GM10266 (cell line): Measurements from ENCODE around the gene BRD3OS.

Experiments used
- DNase-seq: peaks from one replicate; pipeline ENCODE4 v3.0.0; 2012; ENCODE audit errors: extremely low spot score
- TF ChIP-seq, protein P1 (sequence below): IDR thresholded peaks from 2 replicates; pipeline ENCODE4 v1.5.1; 2012; ENCODE audit warnings: mild to moderate bottlenecking, low read depth; ENCODE audit not compliant: control insufficient read depth, insufficient read depth; ENCODE audit errors: missing control alignments

The BRD3OS gene

DNA sequence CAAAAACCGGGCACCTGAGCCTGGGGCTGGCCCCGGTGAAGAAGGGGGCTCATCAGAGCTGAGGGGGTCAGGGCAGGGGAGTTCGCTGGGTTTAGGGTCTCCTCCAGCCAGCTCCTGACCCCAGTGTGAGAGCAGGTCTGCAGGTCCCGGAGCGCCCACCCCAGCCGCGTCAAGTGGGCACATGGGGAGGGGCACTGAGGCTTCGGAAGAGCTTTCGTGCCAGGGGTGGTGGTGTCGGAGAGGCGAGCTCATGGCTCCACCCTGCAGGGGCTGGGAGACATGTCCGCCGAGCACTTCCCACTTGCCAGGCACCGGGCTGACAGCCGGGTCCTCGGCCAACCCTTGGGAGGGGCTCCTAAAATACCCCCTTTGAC lies 46.4 kb upstream of the BRD3OS start:
- DNase-seq: no peak
- TF ChIP-seq, protein P1, sequence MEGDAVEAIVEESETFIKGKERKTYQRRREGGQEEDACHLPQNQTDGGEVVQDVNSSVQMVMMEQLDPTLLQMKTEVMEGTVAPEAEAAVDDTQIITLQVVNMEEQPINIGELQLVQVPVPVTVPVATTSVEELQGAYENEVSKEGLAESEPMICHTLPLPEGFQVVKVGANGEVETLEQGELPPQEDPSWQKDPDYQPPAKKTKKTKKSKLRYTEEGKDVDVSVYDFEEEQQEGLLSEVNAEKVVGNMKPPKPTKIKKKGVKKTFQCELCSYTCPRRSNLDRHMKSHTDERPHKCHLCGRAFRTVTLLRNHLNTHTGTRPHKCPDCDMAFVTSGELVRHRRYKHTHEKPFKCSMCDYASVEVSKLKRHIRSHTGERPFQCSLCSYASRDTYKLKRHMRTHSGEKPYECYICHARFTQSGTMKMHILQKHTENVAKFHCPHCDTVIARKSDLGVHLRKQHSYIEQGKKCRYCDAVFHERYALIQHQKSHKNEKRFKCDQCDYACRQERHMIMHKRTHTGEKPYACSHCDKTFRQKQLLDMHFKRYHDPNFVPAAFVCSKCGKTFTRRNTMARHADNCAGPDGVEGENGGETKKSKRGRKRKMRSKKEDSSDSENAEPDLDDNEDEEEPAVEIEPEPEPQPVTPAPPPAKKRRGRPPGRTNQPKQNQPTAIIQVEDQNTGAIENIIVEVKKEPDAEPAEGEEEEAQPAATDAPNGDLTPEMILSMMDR: no peak

DNA sequence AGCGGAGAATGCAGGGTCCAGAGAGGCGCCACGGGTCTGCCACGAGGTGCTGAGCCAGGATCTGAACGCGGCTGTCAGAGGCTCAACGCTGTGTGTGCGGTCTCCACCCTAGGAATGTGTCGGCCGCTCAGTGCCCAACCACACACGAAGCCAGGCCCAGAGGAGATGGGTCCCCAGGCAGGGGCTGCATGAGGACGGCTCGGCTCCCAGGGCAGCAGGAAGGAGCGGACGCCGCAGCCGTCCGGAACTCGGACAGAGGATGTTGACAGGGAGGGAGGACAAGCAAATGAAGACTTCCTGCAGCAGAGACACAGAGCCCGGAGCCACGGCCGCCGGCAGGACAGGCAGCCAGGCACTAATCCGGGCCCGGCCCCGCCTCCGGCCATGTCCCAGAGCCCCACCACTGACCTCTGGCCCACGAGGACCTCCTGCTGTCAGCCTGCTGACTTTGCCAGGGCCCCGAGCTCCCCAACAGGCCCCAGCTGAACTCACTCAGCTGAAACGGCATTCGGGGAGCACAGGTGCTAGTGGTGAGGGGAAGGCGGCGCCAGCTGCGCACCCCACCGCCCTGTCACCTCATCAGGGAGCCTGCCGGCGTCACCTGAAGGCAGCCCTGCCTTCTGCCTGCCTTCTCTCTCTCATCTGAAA lies 45.9 kb upstream of the BRD3OS start:
- no peak for DNase-seq
- TF ChIP-seq, protein P1: no peak

GRCh38 chr9:133979921-133980863 lies 45.1 kb upstream of the BRD3OS start:
- TF ChIP-seq, protein P1: no peak
- no peak for DNase-seq

DNA sequence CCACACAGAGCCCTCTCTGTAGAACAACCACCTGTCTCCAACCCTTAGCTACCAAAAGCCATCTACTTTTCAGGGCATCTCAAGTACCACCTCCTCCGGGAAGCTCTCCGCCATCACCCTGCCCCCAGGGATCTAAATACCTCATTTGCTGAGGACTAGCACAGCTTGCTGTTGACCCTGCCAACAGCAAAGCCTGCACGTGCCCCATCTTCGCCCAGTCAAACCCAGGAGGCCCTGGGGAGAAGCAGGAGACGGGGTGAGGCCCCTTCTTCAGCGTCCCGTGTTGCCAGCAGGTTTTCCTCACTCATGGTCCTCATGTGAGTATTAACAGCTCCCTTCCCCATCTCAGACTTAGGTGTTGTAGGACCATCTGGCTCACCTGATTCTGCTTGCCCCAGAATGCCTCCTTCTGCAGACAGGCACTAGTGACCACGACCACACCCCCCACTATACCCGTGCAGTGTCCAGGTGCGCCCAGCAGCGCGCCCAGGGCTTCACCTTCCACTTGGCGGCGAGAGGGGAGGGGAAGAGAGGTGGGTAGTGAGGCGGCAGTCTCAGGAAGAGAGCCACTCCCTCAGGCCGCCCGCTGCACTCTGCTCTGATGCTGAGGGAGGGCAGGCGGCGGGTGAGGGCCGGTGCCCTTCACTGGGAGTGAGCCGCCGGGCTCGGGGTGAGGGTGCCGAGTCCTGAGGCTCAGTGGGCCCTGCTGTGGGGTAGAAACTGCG lies 44.3 kb upstream of the BRD3OS start:
- no peak for DNase-seq
- TF ChIP-seq, protein P1: no peak

DNA sequence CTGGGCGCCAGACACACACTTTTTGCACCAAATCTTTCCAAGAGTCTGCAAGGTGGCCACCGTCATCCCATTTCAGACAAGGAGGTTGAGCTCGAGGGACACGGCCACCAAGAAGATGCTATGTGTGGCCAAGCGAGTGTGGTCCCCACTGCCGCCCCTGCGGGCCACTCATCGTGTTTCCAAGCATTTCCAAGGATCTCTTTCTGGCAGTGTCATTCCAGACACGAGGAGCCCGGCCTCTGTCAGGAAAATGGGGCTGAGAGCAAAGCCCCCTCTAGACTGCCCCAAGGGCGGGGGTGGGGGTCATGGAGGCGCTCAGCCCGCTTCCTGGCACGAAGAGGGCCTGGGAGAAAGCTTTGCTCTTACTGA lies 43.7 kb upstream of the BRD3OS start:
- DNase-seq: no peak
- TF ChIP-seq, protein P1: no peak

DNA sequence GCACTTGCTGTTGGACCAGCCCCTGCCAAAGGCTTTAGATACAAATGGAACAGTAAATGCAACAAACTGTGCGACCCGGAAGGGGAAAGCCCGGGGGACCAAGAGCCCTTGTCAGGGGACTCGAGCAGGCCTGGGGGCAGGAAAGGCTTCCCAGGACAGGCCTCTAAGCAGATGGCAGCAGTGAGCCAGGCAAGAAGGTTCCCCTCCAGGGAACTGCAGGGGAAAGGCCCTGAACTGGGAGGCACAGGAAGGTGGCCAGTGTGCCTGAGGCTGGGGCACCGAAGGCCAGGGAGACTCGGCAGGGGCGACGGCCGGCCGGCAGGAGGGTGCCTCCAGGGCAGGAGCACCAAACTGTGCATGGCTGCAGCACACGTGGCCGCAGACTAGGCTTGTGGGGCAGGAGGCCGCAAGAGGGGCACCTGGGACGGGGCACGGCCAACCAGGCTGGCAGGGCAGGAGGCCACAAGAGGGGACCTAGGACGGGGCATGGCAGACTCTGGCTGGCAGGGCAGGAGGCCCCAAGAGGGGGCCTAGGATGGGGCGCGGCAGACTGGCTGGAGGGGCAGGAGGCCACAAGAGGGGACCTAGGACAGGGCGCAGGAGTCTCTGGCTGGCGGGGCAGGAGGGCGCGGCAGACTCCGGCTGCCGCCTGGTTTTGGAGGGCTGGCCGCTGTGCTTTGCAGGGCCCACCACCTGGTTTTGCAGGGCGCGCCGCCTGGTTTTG lies 43.2 kb upstream of the BRD3OS start:
- no peak for DNase-seq
- TF ChIP-seq, protein P1: no peak
